AML-193 (cell line): ENCODE results near the gene OSTF1.

Experiments used
- DNase-seq, 2 experiments: peaks; one replicate each; lab custom pipeline; 2025; lab: John Stamatoyannopoulos, UW

Gene OSTF1

GRCh38 chr9:75087824-75088645, at the start of gene OSTF1, which contains the start of gene NMRK1:
OSTF1 (plus strand) TSS chr9:75088514; CDS start chr9:75088693, 179 bp downstream.
NMRK1 (minus strand) TSS chr9:75088155; CDS start chr9:75083115, 5,040 bp downstream.
- peak; percentile 91 to 93 for DNase-seq

- no peak for DNase-seq
Observed at GRCh38 chr9:75039009-75039408, 49.3 kb upstream of the OSTF1 start.

GRCh38 chr9:75039801-75040200, 48.5 kb upstream of the OSTF1 start:
- no peak for DNase-seq

- no peak for DNase-seq
Observed at GRCh38 chr9:75041041-75041440, 47.3 kb upstream of the OSTF1 start.

- no peak for DNase-seq
Observed at GRCh38 chr9:75046725-75047345, 41.5 kb upstream of the OSTF1 start.

GRCh38 chr9:75047506-75047905, 40.8 kb upstream of the OSTF1 start:
- no peak for DNase-seq

- DNase-seq, result no peak
Observed at GRCh38 chr9:75051285-75051684, 37.0 kb upstream of the OSTF1 start.

GRCh38 chr9:75053869-75054268, 34.4 kb upstream of the OSTF1 start:
- no peak for DNase-seq

GRCh38 chr9:75054368-75055001, 33.8 kb upstream of the OSTF1 start:
- no peak for DNase-seq

- no peak for DNase-seq
Observed at GRCh38 chr9:75061169-75061568, 27.1 kb upstream of the OSTF1 start.

GRCh38 chr9:75063556-75064305, 24.6 kb upstream of the OSTF1 start:
- DNase-seq, result no peak

- no peak for DNase-seq
Observed at GRCh38 chr9:75064307-75065025, 23.8 kb upstream of the OSTF1 start.

GRCh38 chr9:75065510-75065909, 22.8 kb upstream of the OSTF1 start:
- no peak for DNase-seq

GRCh38 chr9:75067894-75068293, 20.4 kb upstream of the OSTF1 start:
- DNase-seq, result no peak

GRCh38 chr9:75069171-75069570, 19.1 kb upstream of the OSTF1 start:
- DNase-seq, result no peak

GRCh38 chr9:75071530-75072122, 16.7 kb upstream of the OSTF1 start:
- DNase-seq, result no peak

GRCh38 chr9:75072895-75073294, 15.4 kb upstream of the OSTF1 start:
- DNase-seq, result no peak

- no peak for DNase-seq
Observed at GRCh38 chr9:75081632-75082031, 6.7 kb upstream of the OSTF1 start.

GRCh38 chr9:75083188-75083970, 4.9 kb upstream of the OSTF1 start:
- DNase-seq, result no peak

- no peak for DNase-seq
Observed at GRCh38 chr9:75084081-75084672, 4.1 kb upstream of the OSTF1 start.
